NCI-H345 treated with DMSO at 0.1 percent for 48 hours (cell line): ENCODE results near the gene MYO18B.

Experiments used
- DNase-seq: peaks from one replicate; lab custom pipeline; 2025; ENCODE audit not compliant: unreplicated experiment; lab: John Stamatoyannopoulos, UW

MYO18B gene

DNA sequence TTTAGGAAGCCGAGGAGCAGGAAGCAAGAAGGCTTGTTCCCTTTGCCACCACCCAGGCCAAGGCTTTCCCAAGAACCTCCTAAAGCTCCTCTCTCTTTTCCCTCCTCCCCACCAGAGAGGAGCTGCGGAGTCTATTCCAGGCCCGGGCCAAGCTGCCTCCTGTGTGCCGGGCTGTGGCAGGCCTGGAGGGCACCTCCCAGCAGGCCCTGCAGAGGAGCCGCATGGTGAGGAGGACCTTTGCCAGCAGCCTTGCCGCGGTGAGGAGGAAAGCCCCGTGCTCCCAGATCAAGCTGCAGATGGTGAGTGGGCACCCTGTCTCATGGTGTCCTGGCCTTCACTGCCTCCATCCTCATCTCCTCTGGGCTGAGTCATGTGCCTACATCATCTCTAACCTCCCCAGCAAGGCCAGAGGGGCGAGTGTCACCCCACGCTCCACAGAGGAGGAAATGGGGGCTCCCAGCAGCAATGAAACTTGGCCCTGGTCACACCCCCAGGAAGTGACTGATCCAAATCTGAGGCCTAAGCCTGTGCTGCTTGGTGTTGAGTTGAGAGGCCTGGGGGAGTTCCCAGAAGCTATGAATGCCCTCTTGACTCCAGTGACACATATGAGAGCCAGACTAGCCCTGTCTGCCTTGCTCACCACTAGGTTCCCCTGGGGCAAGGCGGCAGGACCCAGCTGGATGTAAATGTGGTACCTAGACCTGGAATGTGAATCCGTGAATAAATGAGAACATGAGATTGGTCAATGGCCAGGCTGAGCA lies 104.2 kb downstream of the MYO18B start:
- no peak for DNase-seq

GRCh38 chr22:25847451-25847850 lies 105.5 kb downstream of the MYO18B start:
- no peak for DNase-seq

GRCh38 chr22:25848954-25849353 lies 107.0 kb downstream of the MYO18B start:
- no peak for DNase-seq

GRCh38 chr22:25849522-25849921 lies 107.5 kb downstream of the MYO18B start:
- no peak for DNase-seq

GRCh38 chr22:25852223-25852622 lies 110.2 kb downstream of the MYO18B start:
- DNase-seq = no peak

GRCh38 chr22:25853078-25853477 lies 111.1 kb downstream of the MYO18B start:
- no peak for DNase-seq

GRCh38 chr22:25853501-25854284 lies 111.7 kb downstream of the MYO18B start:
- no peak for DNase-seq

- no peak for DNase-seq
Measured at GRCh38 chr22:25869771-25870170, 127.8 kb downstream of the MYO18B start.

DNA sequence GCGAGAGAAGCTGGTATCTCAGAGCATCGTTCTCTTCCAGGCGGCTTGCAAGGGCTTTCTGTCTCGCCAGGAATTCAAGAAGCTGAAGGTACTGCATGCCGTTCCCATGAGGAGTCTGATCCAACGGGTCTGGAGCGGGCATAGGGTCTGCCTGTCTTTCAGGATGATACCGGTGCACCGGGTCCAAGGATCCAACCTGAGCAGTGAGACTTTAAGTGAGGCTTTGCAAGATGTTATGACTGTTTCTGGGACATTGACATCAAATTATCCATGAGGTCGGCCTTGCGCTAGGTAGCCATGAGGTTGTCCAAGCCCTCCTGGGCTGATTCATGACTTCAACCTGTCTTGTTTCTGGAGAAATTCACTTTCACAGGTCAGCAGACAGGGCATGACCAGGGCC lies 132.3 kb downstream of the MYO18B start:
- DNase-seq = no peak

GRCh38 chr22:25875461-25875860 lies 133.5 kb downstream of the MYO18B start:
- DNase-seq = no peak

DNA sequence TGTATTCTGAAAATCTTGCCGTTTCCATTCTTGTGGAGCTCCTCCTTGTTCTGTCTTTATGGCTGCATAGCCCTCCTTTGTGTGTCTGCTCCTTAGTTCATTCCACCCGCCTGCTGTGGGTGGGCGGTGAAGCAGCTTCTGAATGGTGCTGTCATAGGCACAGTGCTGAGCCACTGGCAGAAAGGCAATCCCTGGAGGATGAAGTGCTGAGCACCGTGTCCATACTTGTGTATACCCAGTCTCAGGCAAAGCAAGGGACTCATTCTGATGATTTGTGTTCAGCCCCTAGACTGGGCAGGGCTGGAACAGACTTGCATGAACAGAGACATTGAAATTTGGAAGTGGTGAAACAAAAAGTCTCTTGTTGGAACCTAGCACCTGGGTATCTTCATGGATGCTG lies 134.9 kb downstream of the MYO18B start:
- DNase-seq = no peak

GRCh38 chr22:25878933-25879332 lies 136.9 kb downstream of the MYO18B start:
- peak; percentile 10 for DNase-seq

DNA sequence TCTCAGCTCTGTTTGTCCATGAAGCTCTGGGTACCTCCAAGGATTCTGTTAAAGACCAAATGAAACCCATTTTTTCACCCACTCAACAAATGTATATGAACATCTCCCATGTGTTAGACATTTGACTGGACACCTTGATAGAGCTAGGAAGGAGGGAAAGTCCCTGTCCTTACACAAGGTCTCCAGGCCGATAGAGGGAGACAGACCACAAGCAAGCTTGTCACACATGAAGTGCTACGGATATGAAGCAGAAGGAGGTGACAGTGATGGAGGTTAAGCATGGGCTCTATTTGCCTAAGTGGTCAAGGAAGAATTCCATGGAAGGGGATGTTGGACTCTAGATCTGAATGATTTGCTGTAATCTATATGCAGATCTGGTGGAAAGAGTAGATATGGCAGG lies 138.5 kb downstream of the MYO18B start:
- DNase-seq = no peak

DNA sequence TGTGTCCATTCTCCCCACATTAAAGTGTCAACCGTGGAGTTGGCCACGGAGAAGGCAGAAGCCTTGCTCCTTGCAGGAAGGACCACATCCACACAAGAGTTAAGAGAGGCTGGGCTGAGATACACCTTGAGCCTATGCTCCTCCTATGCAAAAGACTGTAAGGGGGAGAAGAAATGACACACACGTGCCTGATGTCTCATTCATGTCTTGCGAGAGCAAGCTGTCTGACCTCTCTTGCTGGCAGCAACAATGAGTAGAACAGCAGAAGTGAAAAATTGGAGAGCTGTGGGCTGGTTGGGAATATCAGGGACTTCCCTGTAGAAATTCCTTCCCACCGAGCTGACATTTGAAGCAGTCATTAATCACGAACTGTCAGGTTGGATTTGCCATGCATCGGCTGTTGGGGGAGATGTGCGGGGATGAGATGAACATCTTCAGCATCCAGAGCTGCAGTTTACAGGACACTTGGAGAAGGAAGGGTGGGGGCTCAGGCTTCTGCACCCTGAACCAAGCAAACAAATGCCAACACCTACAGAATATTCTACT lies 139.3 kb downstream of the MYO18B start:
- DNase-seq = no peak

DNA sequence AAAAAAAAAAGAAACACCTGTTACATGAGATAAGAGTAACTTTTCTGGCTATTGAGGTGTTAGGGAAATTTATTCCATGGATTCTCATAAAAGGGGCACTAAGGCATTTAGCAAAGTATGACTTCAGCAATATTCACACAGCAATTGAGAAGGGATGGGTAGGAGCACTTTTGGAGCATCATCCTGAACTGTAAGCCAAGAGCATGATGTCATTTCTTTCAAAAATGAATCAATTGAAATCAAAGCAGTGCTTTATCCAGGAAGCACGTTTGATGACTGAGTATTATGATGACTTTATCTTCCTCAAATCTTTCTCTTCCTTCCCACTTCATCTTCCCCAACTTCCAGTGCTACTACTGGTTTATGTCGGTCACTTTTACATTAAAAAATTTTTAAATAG lies 140.4 kb downstream of the MYO18B start:
- DNase-seq = no peak

DNA sequence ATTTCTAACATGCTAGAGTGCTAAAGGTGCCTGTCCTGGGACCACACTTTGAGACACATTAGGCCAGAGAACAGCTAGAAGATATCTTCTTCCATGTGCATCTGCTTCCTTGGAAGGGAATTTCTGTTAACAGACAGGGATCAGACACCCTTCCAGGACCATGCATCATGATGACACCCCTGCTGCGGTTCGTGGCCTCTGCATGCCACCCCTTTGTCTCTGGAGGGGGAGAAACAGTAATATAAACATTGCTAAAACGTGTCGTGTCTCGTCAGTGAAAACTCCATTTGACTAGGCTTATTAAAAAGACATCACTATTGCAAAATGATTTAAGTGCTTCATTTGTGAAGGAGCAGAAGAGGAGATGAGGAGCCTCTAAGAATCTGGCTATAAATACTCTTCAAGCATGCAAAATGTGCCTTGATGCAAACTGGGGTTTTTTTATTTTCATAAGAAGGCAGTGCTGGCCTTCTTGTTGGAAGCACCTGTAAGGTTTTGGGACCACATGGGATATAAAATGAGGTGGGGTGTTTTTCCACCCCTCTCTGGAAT lies 141.6 kb downstream of the MYO18B start:
- DNase-seq = no peak

- DNase-seq = no peak
Measured at GRCh38 chr22:25884121-25884520, 142.1 kb downstream of the MYO18B start.

- DNase-seq = no peak
Measured at GRCh38 chr22:25888399-25889054, 146.5 kb downstream of the MYO18B start.

DNA sequence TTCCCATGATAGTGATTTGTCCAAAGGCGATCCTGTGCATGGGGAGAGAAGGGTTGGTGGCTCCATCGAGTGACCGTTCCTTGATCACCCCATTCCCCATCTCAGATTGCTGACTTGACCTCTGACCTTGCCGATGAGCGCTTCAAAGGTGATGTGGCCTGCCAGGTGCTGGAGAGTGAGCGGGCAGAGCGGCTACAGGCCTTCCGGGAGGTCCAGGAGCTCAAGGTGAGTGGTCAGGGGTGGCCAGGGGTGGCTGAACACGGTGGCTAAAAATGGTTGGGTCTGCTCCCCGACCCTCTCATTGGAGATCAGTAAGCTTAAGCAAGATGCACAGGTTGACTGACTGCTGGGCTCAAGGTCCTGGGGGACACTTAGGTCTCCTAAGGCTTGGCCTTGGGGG lies 148.7 kb downstream of the MYO18B start:
- no peak for DNase-seq

DNA sequence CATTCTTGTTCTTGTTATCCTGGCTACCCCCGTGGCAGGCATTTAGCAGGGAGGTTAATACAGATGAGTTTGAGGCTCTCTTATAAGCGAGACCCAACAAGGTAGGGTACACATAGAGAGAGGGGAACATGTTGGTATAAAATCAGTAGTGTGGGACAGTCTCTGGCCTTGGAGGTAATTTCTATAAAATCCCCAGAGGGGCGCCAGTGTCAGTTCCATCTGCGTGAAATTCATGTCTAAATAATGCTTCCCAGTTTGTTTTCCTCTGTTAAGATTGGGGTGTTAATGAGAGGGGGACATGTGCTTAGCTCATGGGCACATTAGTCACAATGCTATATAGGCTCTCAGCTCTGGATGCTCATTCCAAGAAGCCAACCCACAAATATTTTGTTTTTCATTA lies 150.7 kb downstream of the MYO18B start:
- no peak for DNase-seq

- no peak for DNase-seq
Measured at GRCh38 chr22:25895678-25896077, 153.7 kb downstream of the MYO18B start.
